ENCODE results near the gene URGCP. TPM values are rescaled to one million over a fixed set of nuclear protein-coding genes. Genes with fewer than 3 reads are reported as not detected.

The URGCP gene
- total and polyA plus RNA-seq, 10 of the 15 experiments (the other 5 are each of a cell fraction or from before 2014, with no cell fraction given) = 2.0 to 29.7 (median 17.5) TPM

- FAIRE-seq (no peak), DNase-seq (ENCODE audit: low read depth, low spot score) (no peak), ATAC-seq (no peak)
- POLR2A ChIA-PET = interaction anchor here (1.3 kb wide), 1 partner anchor 166 kb away, joined by 3 read pairs; the partner anchor contains the start of gene DBNL
- Histone ChIP-seq H3K9ac (ENCODE audit: control insufficient read depth, insufficient read depth, low read length) (no peak overlapping the region), H3K79me2 (ENCODE audit: control insufficient read depth, insufficient read depth, low read length) (no peaks in the 10 kb centered on the region), H4K20me1 (ENCODE audit: control insufficient read depth, insufficient read depth) (no peaks in the 10 kb centered on the region), H3K9me3 (replicated peaks; ENCODE audit: control insufficient read depth, insufficient read depth, low read length) (no peaks in the 10 kb centered on the region), H3K4me2 (ENCODE audit: control insufficient read depth, insufficient read depth) (no peak overlapping the region), H2AFZ (ENCODE audit: control insufficient read depth, low read depth, low read length) (no peak overlapping the region), H3K27ac (ENCODE audit: control insufficient read depth, insufficient read depth) (no peak overlapping the region), H3K4me3 (no peak overlapping the region), H3K4me1 (ENCODE audit: control insufficient read depth, insufficient read depth, low read length) (no peaks in the 10 kb centered on the region), H3K27me3 (replicated peaks in 1 of 2; ENCODE audit: control insufficient read depth in 2 of 2, insufficient read depth in 2 of 2, low read length in 1 of 2) (no peaks in the 10 kb centered on the region), H3K36me3 (ENCODE audit: control insufficient read depth in 2 of 2, insufficient read depth in 2 of 2, low read length in 1 of 2) (peaks cover 24 to 33% of the 10 kb centered on the region in 2 experiments)
- intact Hi-C loops (cut with micrococcal nuclease; ENCODE audit: unreplicated experiment) (no loop called here), in situ Hi-C loops (cut with MboI) (no loop called here)
- RAD21 ChIA-PET (ENCODE audit: unreplicated experiment) = no interaction called here
- no TSS peak for BruUV-seq (replicated peaks)
- WGBS (ENCODE audit: insufficient coverage, insufficient replicate concordance, low lambda C conversion rate, missing lambda C conversion rate) = 100% methylated on average over 5 of the region's 5 CpGs
- SMC1A ChIA-PET (ENCODE audit: uncharacterized antibody, unreplicated experiment) = interaction anchor here (0.9 to 2.1 kb wide), 2 partner anchors 15 to 18 kb away, joined by 3 to 6 read pairs; no protein-coding TSS in a partner anchor
- CTCF ChIA-PET = no interaction called here
- TF ChIP-seq TARDBP (IDR thresholded peaks at IDR 0.05; ENCODE audit: borderline replicate concordance) (no peak), RUNX3 (IDR thresholded peaks at IDR 0.05; ENCODE audit: low read length) (no peak), TAF1 (IDR thresholded peaks at IDR 0.05; ENCODE audit: borderline replicate concordance, low read depth, low read length) (no peak), IKZF1 (conservative IDR thresholded peaks at IDR 0.05) (no peak), ZBTB40 (IDR thresholded peaks at IDR 0.05; ENCODE audit: borderline replicate concordance) (no peak), FOXM1 (IDR thresholded peaks at IDR 0.05; ENCODE audit: low read depth, low read length) (no peak), FOS (IDR thresholded peaks at IDR 0.05; ENCODE audit: borderline replicate concordance, extremely low read depth, insufficient read length) (no peak)
Measured at GRCh38 chr7:43878867-43879266, 27.5 kb downstream of the URGCP start.
